WTC11 (cell line): Measurements from ENCODE around the gene HUS1.

Source experiments
- ATF2 ChIP-seq: sonication (generic); formaldehyde crosslinking; IDR thresholded peaks from 2 replicates; pipeline ENCODE4 v1.8.1; 2022; ENCODE audit warnings: low read depth, missing genetic modification reagents, borderline replicate concordance
- CDX4 ChIP-seq: fragments of 250-450 bp; sonication (Bioruptor Pico); IDR thresholded peaks from 2 replicates; pipeline ENCODE4 v1.9.0; 2021; ENCODE audit warnings: moderate library complexity, mild to moderate bottlenecking, inconsistent platforms, borderline replicate concordance
- CTCF ChIP-seq: fragments of 200-600 bp; IDR thresholded peaks from 2 replicates; pipeline ENCODE4 v1.8.0; 2022; ENCODE audit warnings: antibody characterized with exemption
- ETV6 ChIP-seq: sonication (generic); formaldehyde crosslinking; IDR thresholded peaks from 2 replicates; pipeline ENCODE4 v1.8.1; 2022; ENCODE audit warnings: mild to moderate bottlenecking, missing genetic modification reagents
- NFE2L1 ChIP-seq: sonication (generic); formaldehyde crosslinking; IDR thresholded peaks from 2 replicates; pipeline ENCODE4 v1.8.1; 2023; ENCODE audit warnings: missing genetic modification reagents
- PREB ChIP-seq: sonication (generic); formaldehyde crosslinking; IDR thresholded peaks from 2 replicates; pipeline ENCODE4 v1.8.1; 2022; ENCODE audit warnings: mild to moderate bottlenecking, missing genetic modification reagents, moderate library complexity, borderline replicate concordance
- STAT6 ChIP-seq: sonication (generic); formaldehyde crosslinking; conservative IDR thresholded peaks from 2 replicates; pipeline ENCODE4 v1.8.1; 2023; ENCODE audit warnings: mild to moderate bottlenecking, low read depth, missing genetic modification reagents, moderate library complexity

- TF ChIP-seq CTCF, result no peak
- TF ChIP-seq NFE2L1 (CRISPR knock-in tag), result no peak
- TF ChIP-seq CDX4 (CRISPR knock-in tag), result no peak
- TF ChIP-seq ETV6 (CRISPR knock-in tag), result no peak
- no peak for TF ChIP-seq PREB (CRISPR knock-in tag)
- TF ChIP-seq ATF2 (CRISPR knock-in tag), result no peak
- TF ChIP-seq STAT6, result no peak
Observed at GRCh38 chr7:48011323-48011722, 31.9 kb upstream of the HUS1 start.
